Hepatocyte (in vitro differentiated cells): ENCODE results near the gene UBE2E2.

ENCODE experiments used
- EZH2 ChIP-seq: fragments of 200-600 bp; sonication (generic); IDR thresholded peaks from 2 replicates; pipeline ENCODE4 v1.6.1; 2016; ENCODE audit warnings: antibody characterized with exemption, mild to moderate bottlenecking, borderline replicate concordance
- EZH2phosphoT487 ChIP-seq: fragments of 200-600 bp; sonication (generic); IDR thresholded peaks from one replicate; pipeline ENCODE4 v1.6.1; 2018; ENCODE audit warnings: antibody characterized with exemption, mild to moderate bottlenecking, low read depth, moderate library complexity; ENCODE audit not compliant: unreplicated experiment, severe bottlenecking
- TF ChIP-seq, protein P1 (sequence below): fragments of 200-600 bp; sonication (generic); IDR thresholded peaks from 2 replicates; pipeline ENCODE4 v1.5.1; 2016; ENCODE audit warnings: antibody characterized with exemption, mild to moderate bottlenecking; ENCODE audit not compliant: poor library complexity

DNA sequence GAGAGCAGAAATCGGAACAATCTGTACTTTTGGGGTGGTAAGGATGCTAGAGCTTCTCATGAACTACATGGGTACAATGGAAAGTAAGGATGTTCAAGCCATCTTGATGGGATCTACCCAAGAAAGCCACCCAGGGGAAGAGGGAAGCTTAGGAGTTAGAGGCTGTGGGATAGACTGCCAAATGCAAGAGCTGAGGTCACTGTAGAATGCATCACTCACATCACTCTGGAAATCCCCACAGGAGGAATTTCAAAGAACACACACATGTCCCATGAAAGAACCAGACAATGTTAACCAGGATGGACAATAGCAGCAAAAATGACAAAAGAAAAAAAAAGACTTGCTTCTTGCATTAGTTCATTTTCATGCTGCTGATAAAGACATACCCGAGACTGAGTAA lies 32.8 kb upstream of the UBE2E2 start:
- TF ChIP-seq, protein P1, sequence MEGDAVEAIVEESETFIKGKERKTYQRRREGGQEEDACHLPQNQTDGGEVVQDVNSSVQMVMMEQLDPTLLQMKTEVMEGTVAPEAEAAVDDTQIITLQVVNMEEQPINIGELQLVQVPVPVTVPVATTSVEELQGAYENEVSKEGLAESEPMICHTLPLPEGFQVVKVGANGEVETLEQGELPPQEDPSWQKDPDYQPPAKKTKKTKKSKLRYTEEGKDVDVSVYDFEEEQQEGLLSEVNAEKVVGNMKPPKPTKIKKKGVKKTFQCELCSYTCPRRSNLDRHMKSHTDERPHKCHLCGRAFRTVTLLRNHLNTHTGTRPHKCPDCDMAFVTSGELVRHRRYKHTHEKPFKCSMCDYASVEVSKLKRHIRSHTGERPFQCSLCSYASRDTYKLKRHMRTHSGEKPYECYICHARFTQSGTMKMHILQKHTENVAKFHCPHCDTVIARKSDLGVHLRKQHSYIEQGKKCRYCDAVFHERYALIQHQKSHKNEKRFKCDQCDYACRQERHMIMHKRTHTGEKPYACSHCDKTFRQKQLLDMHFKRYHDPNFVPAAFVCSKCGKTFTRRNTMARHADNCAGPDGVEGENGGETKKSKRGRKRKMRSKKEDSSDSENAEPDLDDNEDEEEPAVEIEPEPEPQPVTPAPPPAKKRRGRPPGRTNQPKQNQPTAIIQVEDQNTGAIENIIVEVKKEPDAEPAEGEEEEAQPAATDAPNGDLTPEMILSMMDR: no peak
- TF ChIP-seq EZH2 (no peak), EZH2phosphoT487 (no peak)
